ENCODE measurements around the gene TSC22D1.

The TSC22D1 gene

DNA sequence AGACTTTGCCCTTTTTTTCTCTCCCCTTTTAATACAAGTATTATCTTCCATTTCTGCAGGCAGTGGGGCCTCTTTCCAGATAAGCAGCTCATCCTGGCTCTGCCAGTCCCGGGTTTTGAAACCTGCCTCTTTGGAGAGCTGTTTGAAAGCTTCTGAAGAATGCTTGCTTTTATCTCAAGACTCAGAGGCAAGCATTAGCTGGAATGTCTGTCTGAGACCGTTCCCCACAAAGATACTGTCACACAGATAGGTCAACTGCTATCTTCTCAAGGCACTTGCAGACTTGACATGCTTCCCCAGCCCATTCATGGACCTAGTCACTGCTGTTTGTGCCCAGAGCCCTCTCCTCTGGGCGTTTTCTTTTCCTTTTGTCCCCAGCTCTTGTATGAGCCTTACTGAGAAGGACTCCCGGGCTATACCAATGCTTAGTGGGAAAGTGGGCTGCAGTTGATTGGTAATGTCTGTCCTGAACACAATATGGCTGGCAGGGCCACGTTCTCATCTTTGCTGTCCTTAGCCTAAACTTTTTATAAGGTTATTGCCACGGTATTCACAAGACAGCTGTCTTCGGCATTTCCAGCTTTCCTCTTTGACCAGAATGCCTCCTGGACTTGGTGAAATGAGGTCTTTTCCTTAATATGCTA, 189.1 kb downstream of the TSC22D1 start:
- Histone ChIP-seq H2AFZ (ENCODE audit: low read length) (peak overlapping the region; percentile 35; the same call in 1 of the 2 replicates), H3K9me2 (replicated peaks; ENCODE audit: low read depth, low read length) (no peaks in the 10 kb centered on the region), H4K20me1 (ENCODE audit: insufficient read depth, low read length, poor library complexity, severe bottlenecking) (no peaks in the 10 kb centered on the region), H3K36me3 (ENCODE audit: insufficient read depth, low read length) (no peaks in the 10 kb centered on the region), H3K9me3 (ENCODE audit: insufficient read depth, low read depth, low read length) (no peaks in the 10 kb centered on the region), H3F3A (ENCODE audit: low read depth) (no peaks in the 10 kb centered on the region), H3K79me2 (ENCODE audit: insufficient read depth, low read length) (no peaks in the 10 kb centered on the region), H3K4me2 (ENCODE audit: low read depth, low read length, poor library complexity, severe bottlenecking) (no peak overlapping the region), H3K4me3 (ENCODE audit: low read length, poor library complexity, severe bottlenecking) (no peak overlapping the region), H3K4me1 (ENCODE audit: insufficient read depth, low read length, poor library complexity, severe bottlenecking) (no peaks in the 10 kb centered on the region), H3K9ac (ENCODE audit: low read depth, low read length, poor library complexity, severe bottlenecking) (no peak overlapping the region), H3K27me3 (ENCODE audit: insufficient read depth, low read length, poor library complexity, severe bottlenecking) (no peaks in the 10 kb centered on the region)
- TF ChIP-seq EZH2phosphoT487 (IDR thresholded peaks at IDR 0.05; ENCODE audit: borderline replicate concordance) = no peak
- TF ChIP-seq, protein P1, sequence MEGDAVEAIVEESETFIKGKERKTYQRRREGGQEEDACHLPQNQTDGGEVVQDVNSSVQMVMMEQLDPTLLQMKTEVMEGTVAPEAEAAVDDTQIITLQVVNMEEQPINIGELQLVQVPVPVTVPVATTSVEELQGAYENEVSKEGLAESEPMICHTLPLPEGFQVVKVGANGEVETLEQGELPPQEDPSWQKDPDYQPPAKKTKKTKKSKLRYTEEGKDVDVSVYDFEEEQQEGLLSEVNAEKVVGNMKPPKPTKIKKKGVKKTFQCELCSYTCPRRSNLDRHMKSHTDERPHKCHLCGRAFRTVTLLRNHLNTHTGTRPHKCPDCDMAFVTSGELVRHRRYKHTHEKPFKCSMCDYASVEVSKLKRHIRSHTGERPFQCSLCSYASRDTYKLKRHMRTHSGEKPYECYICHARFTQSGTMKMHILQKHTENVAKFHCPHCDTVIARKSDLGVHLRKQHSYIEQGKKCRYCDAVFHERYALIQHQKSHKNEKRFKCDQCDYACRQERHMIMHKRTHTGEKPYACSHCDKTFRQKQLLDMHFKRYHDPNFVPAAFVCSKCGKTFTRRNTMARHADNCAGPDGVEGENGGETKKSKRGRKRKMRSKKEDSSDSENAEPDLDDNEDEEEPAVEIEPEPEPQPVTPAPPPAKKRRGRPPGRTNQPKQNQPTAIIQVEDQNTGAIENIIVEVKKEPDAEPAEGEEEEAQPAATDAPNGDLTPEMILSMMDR (conservative IDR thresholded peaks at IDR 0.05; ENCODE audit: low read length) = no peak

DNA sequence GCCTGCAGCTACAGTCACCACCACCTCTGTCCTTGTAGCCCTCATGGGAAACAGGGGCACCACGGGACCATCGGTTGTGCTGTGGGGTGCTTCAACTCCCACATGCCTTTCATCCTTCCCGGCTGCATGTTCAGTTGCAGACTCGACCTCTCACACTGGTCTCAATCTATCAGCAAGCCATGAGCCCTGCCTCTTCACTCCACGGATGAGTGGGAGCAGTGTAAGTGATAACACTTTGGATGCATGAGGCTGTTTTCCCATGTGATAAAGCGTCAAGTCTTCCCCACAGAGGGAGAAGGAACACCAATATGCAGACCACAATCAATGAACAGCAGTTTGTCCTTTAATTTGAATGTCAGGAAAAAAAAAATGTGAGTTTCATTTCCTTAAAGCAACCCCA, 190.3 kb downstream of the TSC22D1 start:
- Histone ChIP-seq H3K27me3 (ENCODE audit: insufficient read depth, low read length, poor library complexity, severe bottlenecking) (no peaks in the 10 kb centered on the region), H3K4me1 (ENCODE audit: insufficient read depth, low read length, poor library complexity, severe bottlenecking) (no peaks in the 10 kb centered on the region), H3K4me3 (ENCODE audit: low read length, poor library complexity, severe bottlenecking) (no peak overlapping the region), H3K9me3 (ENCODE audit: insufficient read depth, low read depth, low read length) (no peaks in the 10 kb centered on the region), H3K36me3 (ENCODE audit: insufficient read depth, low read length) (no peaks in the 10 kb centered on the region), H3K4me2 (ENCODE audit: low read depth, low read length, poor library complexity, severe bottlenecking) (no peak overlapping the region), H3F3A (ENCODE audit: low read depth) (no peaks in the 10 kb centered on the region), H4K20me1 (ENCODE audit: insufficient read depth, low read length, poor library complexity, severe bottlenecking) (no peaks in the 10 kb centered on the region), H2AFZ (ENCODE audit: low read length) (no peak overlapping the region), H3K79me2 (ENCODE audit: insufficient read depth, low read length) (no peaks in the 10 kb centered on the region), H3K9me2 (replicated peaks; ENCODE audit: low read depth, low read length) (no peaks in the 10 kb centered on the region), H3K9ac (ENCODE audit: low read depth, low read length, poor library complexity, severe bottlenecking) (no peak overlapping the region)
- TF ChIP-seq, protein P1 (conservative IDR thresholded peaks at IDR 0.05; ENCODE audit: low read length) = no peak
- TF ChIP-seq EZH2phosphoT487 (IDR thresholded peaks at IDR 0.05; ENCODE audit: borderline replicate concordance) = no peak

DNA sequence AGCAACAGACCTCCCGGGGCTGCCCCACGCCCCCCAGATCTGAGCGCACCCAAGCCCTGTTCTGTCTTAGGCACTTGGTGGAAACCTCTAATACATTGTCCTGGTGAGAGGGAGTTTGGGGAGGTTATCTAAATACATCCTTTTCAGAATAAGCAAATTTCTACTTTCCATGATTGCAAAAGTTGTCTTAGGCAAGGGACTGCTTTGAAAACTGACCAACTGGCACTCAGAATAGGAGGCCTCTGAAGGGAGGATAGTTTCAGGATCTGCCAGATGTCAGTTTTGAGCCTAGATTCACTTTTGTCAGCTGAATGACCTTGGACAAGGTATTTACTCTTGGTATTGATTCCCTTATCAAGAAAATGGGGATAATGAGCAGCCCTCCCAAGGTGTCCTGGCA, 190.7 kb downstream of the TSC22D1 start:
- H3K36me3 ChIP-seq (ENCODE audit: insufficient read depth, low read length) = no peaks in the 10 kb centered on the region
- H3K9me2 ChIP-seq (replicated peaks; ENCODE audit: low read depth, low read length) = no peaks in the 10 kb centered on the region
- no peaks in the 10 kb centered on the region for H4K20me1 ChIP-seq (ENCODE audit: insufficient read depth, low read length, poor library complexity, severe bottlenecking)
- H3K27me3 ChIP-seq (ENCODE audit: insufficient read depth, low read length, poor library complexity, severe bottlenecking) = no peaks in the 10 kb centered on the region
- H3K4me2 ChIP-seq (ENCODE audit: low read depth, low read length, poor library complexity, severe bottlenecking) = no peak overlapping the region
- no peak overlapping the region for H3K4me3 ChIP-seq (ENCODE audit: low read length, poor library complexity, severe bottlenecking)
- no peaks in the 10 kb centered on the region for H3K9me3 ChIP-seq (ENCODE audit: insufficient read depth, low read depth, low read length)
- no peaks in the 10 kb centered on the region for H3F3A ChIP-seq (ENCODE audit: low read depth)
- no peaks in the 10 kb centered on the region for H3K79me2 ChIP-seq (ENCODE audit: insufficient read depth, low read length)
- H3K9ac ChIP-seq (ENCODE audit: low read depth, low read length, poor library complexity, severe bottlenecking) = no peak overlapping the region
- no peak overlapping the region for H2AFZ ChIP-seq (ENCODE audit: low read length)
- H3K4me1 ChIP-seq (ENCODE audit: insufficient read depth, low read length, poor library complexity, severe bottlenecking) = no peaks in the 10 kb centered on the region
- no peak for TF ChIP-seq EZH2phosphoT487 (IDR thresholded peaks at IDR 0.05; ENCODE audit: borderline replicate concordance)
- TF ChIP-seq, protein P1 (conservative IDR thresholded peaks at IDR 0.05; ENCODE audit: low read length) = no peak
